Peyer's patch (tissue), 4 donors: ENCODE data around the gene OR6C74.

Source experiments
- POLR2A ChIP-seq, 2 donors: fragments of 450-650 bp; IDR thresholded peaks; one replicate each; pipeline ENCODE4 v1.5.1; 2017; ENCODE audit warnings: antibody characterized with exemption in 2 of 2, mild to moderate bottlenecking in 2 of 2, moderate library complexity in 2 of 2
- TF ChIP-seq, protein P1 (sequence below), 6 experiments: fragments of 450-650 bp in 4 of 6; fragments of 200-600 bp in 2 of 6; sonication (generic) in 1 of 6; IDR thresholded peaks; one replicate each; pipeline ENCODE4 v1.5.1; 2017 to 2019; ENCODE audit warnings: antibody characterized with exemption in 6 of 6, mild to moderate bottlenecking in 3 of 6, moderate library complexity in 1 of 6

DNA sequence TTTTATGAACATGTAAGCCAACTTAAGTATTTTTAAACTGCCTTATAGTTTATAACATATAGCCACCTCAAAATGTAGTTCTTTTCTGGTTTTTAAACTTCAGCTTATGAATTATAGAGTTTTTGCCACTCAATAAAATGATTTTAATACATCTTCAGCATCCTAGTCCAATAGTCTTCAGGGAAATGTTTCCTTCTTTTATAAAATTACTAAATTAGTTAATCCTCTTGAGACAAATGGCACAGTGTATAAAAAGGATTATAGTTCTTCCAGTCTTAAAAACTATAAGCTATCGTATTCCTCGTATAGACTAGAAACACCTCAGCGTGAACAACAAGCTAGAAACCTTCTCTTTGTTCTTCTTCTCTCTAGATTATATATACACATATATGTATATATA lies at the start of gene OR6C74:
- TF ChIP-seq, protein P1, sequence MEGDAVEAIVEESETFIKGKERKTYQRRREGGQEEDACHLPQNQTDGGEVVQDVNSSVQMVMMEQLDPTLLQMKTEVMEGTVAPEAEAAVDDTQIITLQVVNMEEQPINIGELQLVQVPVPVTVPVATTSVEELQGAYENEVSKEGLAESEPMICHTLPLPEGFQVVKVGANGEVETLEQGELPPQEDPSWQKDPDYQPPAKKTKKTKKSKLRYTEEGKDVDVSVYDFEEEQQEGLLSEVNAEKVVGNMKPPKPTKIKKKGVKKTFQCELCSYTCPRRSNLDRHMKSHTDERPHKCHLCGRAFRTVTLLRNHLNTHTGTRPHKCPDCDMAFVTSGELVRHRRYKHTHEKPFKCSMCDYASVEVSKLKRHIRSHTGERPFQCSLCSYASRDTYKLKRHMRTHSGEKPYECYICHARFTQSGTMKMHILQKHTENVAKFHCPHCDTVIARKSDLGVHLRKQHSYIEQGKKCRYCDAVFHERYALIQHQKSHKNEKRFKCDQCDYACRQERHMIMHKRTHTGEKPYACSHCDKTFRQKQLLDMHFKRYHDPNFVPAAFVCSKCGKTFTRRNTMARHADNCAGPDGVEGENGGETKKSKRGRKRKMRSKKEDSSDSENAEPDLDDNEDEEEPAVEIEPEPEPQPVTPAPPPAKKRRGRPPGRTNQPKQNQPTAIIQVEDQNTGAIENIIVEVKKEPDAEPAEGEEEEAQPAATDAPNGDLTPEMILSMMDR (IDR thresholded peaks at IDR 0.05), result no peak
- TF ChIP-seq POLR2A (IDR thresholded peaks at IDR 0.05), result no peak
